ENCODE results near the gene CEP85.
"Not testable (repeated sequence)": the region's sequence is repeated elsewhere in the genome, so short reads cannot be mapped to it uniquely, and the experiment has no call there.

The CEP85 gene

GRCh38 chr1:26290882-26291261, 56.9 kb downstream of the CEP85 start:
- no peak for DNase-seq (ENCODE audit: low spot score)

GRCh38 chr1:26291433-26291832, 57.4 kb downstream of the CEP85 start:
- DNase-seq (ENCODE audit: low spot score) = no peak

GRCh38 chr1:26291939-26292338, 57.9 kb downstream of the CEP85 start:
- DNase-seq (ENCODE audit: low spot score) = no peak

- DNase-seq (ENCODE audit: low spot score) = not testable (repeated sequence)
Measured at GRCh38 chr1:26292735-26293134, 58.7 kb downstream of the CEP85 start.

GRCh38 chr1:26293911-26294463, 60.0 kb downstream of the CEP85 start:
- DNase-seq (ENCODE audit: low spot score) = no peak

GRCh38 chr1:26295194-26296138, 61.5 kb downstream of the CEP85 start:
- no peak for DNase-seq (ENCODE audit: low spot score)

GRCh38 chr1:26296340-26297056, 62.5 kb downstream of the CEP85 start:
- DNase-seq (ENCODE audit: low spot score) = no peak

GRCh38 chr1:26297057-26297790, 63.2 kb downstream of the CEP85 start:
- no peak for DNase-seq (ENCODE audit: low spot score)

GRCh38 chr1:26297791-26298124, 63.8 kb downstream of the CEP85 start:
- no peak for DNase-seq (ENCODE audit: low spot score)

GRCh38 chr1:26300578-26301275, 66.7 kb downstream of the CEP85 start:
- DNase-seq (ENCODE audit: low spot score) = no peak

- no peak for DNase-seq (ENCODE audit: low spot score)
Measured at GRCh38 chr1:26302733-26303405, 68.9 kb downstream of the CEP85 start.

- DNase-seq (ENCODE audit: low spot score) = no peak
Measured at GRCh38 chr1:26305667-26306289, 71.8 kb downstream of the CEP85 start.

- DNase-seq (ENCODE audit: low spot score) = peak; percentile 97
Measured at GRCh38 chr1:26306290-26307229, 72.6 kb downstream of the CEP85 start, which contains the start of gene UBXN11. TSS of gene UBXN11 (minus strand) at chr1:26306636. CDS start at chr1:26302883, 3,753 bp downstream.

- DNase-seq (ENCODE audit: low spot score) = no peak
Measured at GRCh38 chr1:26307363-26307781, 73.4 kb downstream of the CEP85 start.

GRCh38 chr1:26307966-26308899, 74.2 kb downstream of the CEP85 start:
- DNase-seq (ENCODE audit: low spot score) = not testable (repeated sequence)

GRCh38 chr1:26314501-26314900, 80.5 kb downstream of the CEP85 start:
- no peak for DNase-seq (ENCODE audit: low spot score)

GRCh38 chr1:26315874-26316850, 82.2 kb downstream of the CEP85 start:
- no peak for DNase-seq (ENCODE audit: low spot score)

Data from SW480 (cell line).